H1 (cell line): ENCODE data around the gene SNAP29. TPM values are rescaled to one million over a fixed set of nuclear protein-coding genes. Genes with fewer than 3 reads are reported as not detected.
"Not testable (repeated sequence)": the region's sequence is repeated elsewhere in the genome, so short reads cannot be mapped to it uniquely, and the experiment has no call there.

Source experiments
- CTCF ChIA-PET: fragments of 300-600 bp; sonication (Branson Sonifier 250); formaldehyde crosslinking; loops from one replicate; lab custom pipeline; 2021; ENCODE audit not compliant: partially characterized antibody; lab: Charles Lee
- POLR2A ChIA-PET: fragments of 300-600 bp; sonication (Branson Sonifier 250); formaldehyde crosslinking; loops from one replicate; lab custom pipeline; 2021; ENCODE audit warnings: inconsistent platforms; ENCODE audit not compliant: partially characterized antibody; lab: Charles Lee
- DNase-seq, 2 experiments: peaks; one replicate each; pipeline versions ENCODE4 v3.0.0 to v3.0.0-alpha.2; 2010 to 2022; ENCODE audit warnings: low spot score in 2 of 2, low read depth in 1 of 2, mixed read lengths in 1 of 2
- FAIRE-seq: peaks from 2 replicates; lab custom pipeline; 2011; peaks lifted over from hg19 to GRCh38; lab: Jason Lieb, UNC
- H2AFZ ChIP-seq: 2 replicates; pipeline ENCODE4 v1.8.1; 2012; ENCODE audit warnings: low read length, inconsistent platforms
- H2AK5ac ChIP-seq: 2 replicates; pipeline ENCODE4 v1.6.1; 2013; ENCODE audit warnings: low read depth, low read length
- H2BK120ac ChIP-seq: replicated peaks from 2 replicates; pipeline ENCODE3; 2013; ENCODE audit warnings: low read depth, low read length, inconsistent platforms
- H2BK12ac ChIP-seq: 2 replicates; pipeline ENCODE4 v1.6.1; 2013; ENCODE audit warnings: low read depth, low read length
- H2BK15ac ChIP-seq: 2 replicates; pipeline ENCODE4 v1.6.1; 2013; ENCODE audit warnings: low read length
- H2BK20ac ChIP-seq: 2 replicates; pipeline ENCODE4 v1.6.1; 2013; ENCODE audit warnings: low read length
- H2BK5ac ChIP-seq: 2 replicates; pipeline ENCODE4 v1.6.1; 2013; ENCODE audit warnings: low read depth, low read length
- H3K14ac ChIP-seq: 2 replicates; pipeline ENCODE4 v1.6.1; 2013; ENCODE audit warnings: inconsistent platforms; ENCODE audit not compliant: insufficient read length
- H3K18ac ChIP-seq: 2 replicates; pipeline ENCODE4 v1.6.1; 2013; ENCODE audit warnings: low read length; ENCODE audit errors: extremely low read depth
- H3K23ac ChIP-seq: 2 replicates; pipeline ENCODE4 v1.6.1; 2013; ENCODE audit warnings: inconsistent platforms; ENCODE audit not compliant: insufficient read length
- H3K23me2 ChIP-seq: 2 replicates; pipeline ENCODE4 v1.6.1; 2013; ENCODE audit warnings: low read depth, low read length
- H3K27ac ChIP-seq: 2 replicates; pipeline ENCODE4 v1.6.1; 2011; ENCODE audit warnings: low read depth, low read length, inconsistent platforms
- H3K27me3 ChIP-seq, 4 experiments: replicated peaks in 1 of 4; 1 replicate in 1 of 4; 2 replicates in 3 of 4; pipeline versions ENCODE4 v1.6.1 to v1.8.1; 2011 to 2013; ENCODE audit warnings: low read length in 3 of 4, mild to moderate bottlenecking in 3 of 4, inconsistent platforms in 2 of 4, mixed read lengths in 2 of 4, moderate library complexity in 1 of 4; ENCODE audit not compliant: control insufficient read depth in 3 of 4, insufficient read depth in 3 of 4; ENCODE audit errors: extremely low read depth in 1 of 4
- H3K36me3 ChIP-seq, 4 experiments: 2 replicates each; pipeline versions ENCODE4 v1.6.1 to v1.8.1; 2011 to 2013; ENCODE audit warnings: mild to moderate bottlenecking in 4 of 4, low read length in 3 of 4, moderate library complexity in 2 of 4, control low read depth in 1 of 4, inconsistent platforms in 1 of 4; ENCODE audit not compliant: insufficient read depth in 4 of 4, control insufficient read depth in 2 of 4
- H3K4ac ChIP-seq: replicated peaks from 2 replicates; pipeline ENCODE3; 2013; ENCODE audit warnings: low read length, low read depth, mixed read lengths, inconsistent platforms; ENCODE audit not compliant: insufficient read length
- H3K4me1 ChIP-seq, 4 experiments: replicated peaks in 1 of 4; 1 replicate in 1 of 4; 2 replicates in 3 of 4; pipeline versions ENCODE4 v1.6.1 to v1.8.1; 2011 to 2013; ENCODE audit warnings: low read length in 3 of 4, inconsistent platforms in 2 of 4, mixed read lengths in 1 of 4; ENCODE audit not compliant: insufficient read depth in 4 of 4, control insufficient read depth in 3 of 4
- H3K4me2 ChIP-seq, 2 experiments: 2 replicates each; pipeline versions ENCODE4 v1.6.1 to v1.8.1; 2011 to 2013; ENCODE audit warnings: low read depth in 2 of 2, low read length in 2 of 2, control low read depth in 1 of 2, inconsistent platforms in 1 of 2, mild to moderate bottlenecking in 1 of 2; ENCODE audit not compliant: insufficient read depth in 1 of 2
- H3K4me3 ChIP-seq, 4 experiments: fragments of 200-600, 300-600 bp in 1 of 4; sonication (generic), shearing (Covaris generic), sonication (Bioruptor Twin) in 1 of 4; 2 replicates each; pipeline versions ENCODE4 v1.5.1 to v1.8.1; 2011 to 2016; ENCODE audit warnings: low read length in 4 of 4, low read depth in 3 of 4, control low read depth in 2 of 4, inconsistent platforms in 2 of 4, mild to moderate bottlenecking in 2 of 4, mixed read lengths in 1 of 4, moderate library complexity in 1 of 4; ENCODE audit not compliant: insufficient read depth in 2 of 4; ENCODE audit errors: extremely low read depth in 1 of 4
- H3K56ac ChIP-seq: replicated peaks from 2 replicates; pipeline ENCODE3; 2013; ENCODE audit warnings: low read depth, mild to moderate bottlenecking, mixed read lengths, low read length, inconsistent platforms; ENCODE audit not compliant: insufficient read length
- H3K79me1 ChIP-seq: 2 replicates; pipeline ENCODE4 v1.6.1; 2013; ENCODE audit warnings: low read depth, low read length, control low read depth
- H3K79me2 ChIP-seq, 2 experiments: 2 replicates each; pipeline versions ENCODE4 v1.6.1 to v1.8.1; 2012 to 2013; ENCODE audit warnings: low read length in 2 of 2, mild to moderate bottlenecking in 2 of 2, inconsistent platforms in 1 of 2; ENCODE audit not compliant: insufficient read depth in 2 of 2, control insufficient read depth in 1 of 2
- H3K9ac ChIP-seq, 4 experiments: replicated peaks in 1 of 4; 1 replicate in 1 of 4; 2 replicates in 3 of 4; pipeline versions ENCODE4 v1.6.1 to v1.8.1; 2011 to 2013; ENCODE audit warnings: low read depth in 3 of 4, low read length in 3 of 4, control low read depth in 2 of 4, mild to moderate bottlenecking in 2 of 4, moderate library complexity in 2 of 4, inconsistent platforms in 1 of 4; ENCODE audit errors: extremely low read depth in 1 of 4
- H3K9me3 ChIP-seq, 2 experiments: 2 replicates each; pipeline versions ENCODE4 v1.6.1 to v1.8.1; 2012 to 2013; ENCODE audit warnings: mild to moderate bottlenecking in 2 of 2, moderate library complexity in 2 of 2, control low read depth in 1 of 2, inconsistent platforms in 1 of 2, low read depth in 1 of 2, low read length in 1 of 2, mixed read lengths in 1 of 2; ENCODE audit not compliant: insufficient read depth in 2 of 2
- H4K20me1 ChIP-seq, 2 experiments: replicated peaks in 1 of 2; 2 replicates each; pipeline versions ENCODE3 to v1.8.1; 2011 to 2013; ENCODE audit warnings: inconsistent platforms in 2 of 2, low read length in 2 of 2, mild to moderate bottlenecking in 1 of 2; ENCODE audit not compliant: insufficient read depth in 2 of 2, control insufficient read depth in 1 of 2
- H4K5ac ChIP-seq: 2 replicates; pipeline ENCODE4 v1.6.1; 2013; ENCODE audit warnings: low read length, low read depth, mixed read lengths, inconsistent platforms; ENCODE audit not compliant: insufficient read length
- H4K8ac ChIP-seq: 2 replicates; pipeline ENCODE4 v1.8.0; 2013; ENCODE audit warnings: mild to moderate bottlenecking, moderate library complexity, low read length, inconsistent platforms; ENCODE audit not compliant: insufficient read depth; ENCODE audit errors: extremely low read depth
- H4K91ac ChIP-seq: replicated peaks from 2 replicates; pipeline ENCODE3; 2013; ENCODE audit warnings: low read length, mixed read lengths, inconsistent platforms; ENCODE audit not compliant: insufficient read length
- WGBS, 2 experiments: shearing (Covaris generic) in 1 of 2; methylation state at CpG; one replicate each; pipeline versions ENCODE4 v1.1.6 to v1.1.7; 2013 to 2015; ENCODE audit warnings: low lambda C conversion rate in 2 of 2, mixed read lengths in 2 of 2, inconsistent platforms in 1 of 2, low coverage in 1 of 2, missing lambda C conversion rate in 1 of 2; ENCODE audit not compliant: insufficient replicate concordance in 2 of 2, insufficient coverage in 1 of 2, insufficient read length in 1 of 2; ENCODE audit errors: extremely low coverage in 1 of 2, missing lambda C conversion rate in 1 of 2; 5-methylcytosine and 5-hydroxymethylcytosine counted together
- polyA plus RNA-seq, 7 experiments: library from polyadenylated mRNA; depleted of rRNA in 3 of 7; stranded (reverse) in 5 of 7; unstranded in 2 of 7; fragments of >200 nt in 5 of 7; fragments of 200-250 nt in 2 of 7; gene quantifications; 1 replicate in 5 of 7; 2 replicates in 1 of 7; 4 replicates in 1 of 7; pipeline versions ENCODE4 v1.2.1 to v1.2.3, GENCODE V29; 2011 to 2013; ENCODE audit warnings: missing spikeins in 2 of 7, mixed read lengths in 2 of 7
- total RNA-seq: library from RNA; stranded (reverse); fragmentation: NEBNext Ultra II Directional; extraction: Animal tissue kit (Norgen Biotek cat#: 25700); gene quantifications from 2 replicates; pipeline ENCODE4 v1.2.1, GENCODE V29; 2021

SNAP29 gene
- total and polyA plus RNA-seq, 2 of the 8 experiments (the other 6 are each of a cell fraction or from before 2014, with no cell fraction given): 11.8 to 15.0 TPM

DNA sequence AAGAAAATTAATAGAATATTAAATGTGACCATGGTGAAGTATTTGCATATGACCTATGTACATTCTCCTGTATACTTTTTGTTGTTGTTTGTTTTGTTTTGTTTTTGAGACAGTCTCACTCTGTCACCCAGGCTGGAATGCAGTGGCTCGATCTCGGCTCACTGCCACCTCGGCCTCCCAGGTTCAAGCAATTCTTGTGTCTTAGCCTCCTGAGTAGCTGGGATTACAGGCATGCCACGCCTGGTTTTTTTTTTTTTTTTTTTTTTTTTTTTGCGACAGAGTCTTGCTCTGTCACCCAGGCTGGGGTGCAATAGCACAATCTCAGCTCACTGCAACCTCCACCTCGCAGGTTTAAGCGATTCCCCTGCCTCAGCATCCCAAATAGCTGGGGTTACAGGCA lies 38.9 kb downstream of the SNAP29 start:
- not testable (repeated sequence) for H2BK12ac ChIP-seq

More for the DNA sequence above, 38.9 kb downstream of the SNAP29 start:
- H3K4me1 ChIP-seq, H2BK120ac ChIP-seq, H4K5ac ChIP-seq, H3K79me1 ChIP-seq, FAIRE-seq, H3K56ac ChIP-seq, H3K9me3 ChIP-seq, H3K79me2 ChIP-seq, H2AK5ac ChIP-seq, H4K91ac ChIP-seq, H3K9ac ChIP-seq, H3K4me3 ChIP-seq, H2AFZ ChIP-seq, H2BK15ac ChIP-seq, H3K4ac ChIP-seq, H3K27me3 ChIP-seq, H4K20me1 ChIP-seq, DNase-seq, H3K14ac ChIP-seq, H3K27ac ChIP-seq, H3K23me2 ChIP-seq, H3K4me2 ChIP-seq, H2BK20ac ChIP-seq, POLR2A ChIA-PET, H2BK5ac ChIP-seq, H3K36me3 ChIP-seq, H4K8ac ChIP-seq, H3K18ac ChIP-seq, H3K23ac ChIP-seq: not testable (repeated sequence)
- CTCF ChIA-PET: interaction anchor here (0.7 to 1.3 kb wide), 3 partner anchors 12 to 194 kb away, joined by 3 to 5 read pairs (median 3); no protein-coding TSS in a partner anchor
- 82% methylated on average over 6 of the region's 7 CpGs; no CpG with 5 or more reads in 1 of the 2 experiments for WGBS, 2 experiments
